Caco-2 (cell line): ENCODE results near the gene ANO10. TPM values are rescaled to one million over a fixed set of nuclear protein-coding genes. Genes with fewer than 3 reads are reported as not detected.

Source experiments
- BruUV-seq: library from RNA; stranded (reverse); fragments of 400-500 nt; replicated peaks from 2 replicates; lab custom pipeline; 2021; lab: Mats Ljungman, UMichigan
- CTCF ChIA-PET: fragments of 300-600 bp; sonication (Branson Sonifier 250); formaldehyde crosslinking; loops from one replicate; lab custom pipeline; 2022; ENCODE audit warnings: antibody characterized with exemption; lab: Charles Lee
- POLR2A ChIA-PET: fragments of 300-600 bp; sonication (Branson Sonifier 250); formaldehyde crosslinking; loops from one replicate; lab custom pipeline; 2022; ENCODE audit warnings: antibody characterized with exemption; lab: Charles Lee
- DNase-seq, 2 experiments: peaks; one replicate each; pipeline versions ENCODE4 v3.0.0 to v3.0.0-alpha.2; 2020 to 2022
- H3K27me3 ChIP-seq: replicated peaks from 2 replicates; pipeline ENCODE4 v1.6.0; 2011; ENCODE audit warnings: low read length; ENCODE audit not compliant: control insufficient read depth, insufficient read depth
- H3K36me3 ChIP-seq: 2 replicates; pipeline ENCODE4 v1.5.1; 2011; ENCODE audit warnings: low read length; ENCODE audit not compliant: control insufficient read depth, insufficient read depth
- H3K4me1 ChIP-seq: fragments of 250-450 bp; sonication (Bioruptor Pico); 2 replicates; pipeline ENCODE4 v1.5.1; 2020; ENCODE audit warnings: mild to moderate bottlenecking
- H3K4me3 ChIP-seq: 2 replicates; pipeline ENCODE4 v1.5.1; 2011; ENCODE audit warnings: low read depth, mild to moderate bottlenecking, control low read depth, low read length
- H3K9me3 ChIP-seq: fragments of 250-450 bp; sonication (Bioruptor Pico); 2 replicates; pipeline ENCODE4 v1.5.1; 2020; ENCODE audit warnings: mild to moderate bottlenecking, moderate library complexity
- H3K27ac Mint-ChIP-seq: one replicate; pipeline ENCODE4 v1.8.0; 2022; ENCODE audit warnings: mixed read lengths; ENCODE audit not compliant: unreplicated experiment
- H3K27me3 Mint-ChIP-seq: one replicate; pipeline ENCODE4 v1.8.0; 2022; ENCODE audit warnings: mixed read lengths; ENCODE audit not compliant: insufficient read depth, unreplicated experiment
- H3K36me3 Mint-ChIP-seq: one replicate; pipeline ENCODE4 v1.8.0; 2022; ENCODE audit warnings: mild to moderate bottlenecking, mixed read lengths; ENCODE audit not compliant: insufficient read depth, unreplicated experiment
- H3K4me1 Mint-ChIP-seq: one replicate; pipeline ENCODE4 v1.8.0; 2022; ENCODE audit warnings: low read depth, mixed read lengths; ENCODE audit not compliant: unreplicated experiment
- H3K4me3 Mint-ChIP-seq: one replicate; pipeline ENCODE4 v1.8.0; 2022; ENCODE audit warnings: mild to moderate bottlenecking, moderate library complexity, mixed read lengths; ENCODE audit not compliant: unreplicated experiment
- H3K9me3 Mint-ChIP-seq: one replicate; pipeline ENCODE4 v1.8.0; 2022; ENCODE audit warnings: mixed read lengths; ENCODE audit not compliant: unreplicated experiment
- intact Hi-C: fragments of 100-400 bp; cut with micrococcal nuclease; formaldehyde crosslinking; loops from one replicate; pipeline ENCODE4 v1.10.0; 2022; ENCODE audit not compliant: unreplicated experiment
- total RNA-seq: library from RNA; stranded (reverse); gene quantifications from 2 replicates; pipeline ENCODE4 v1.2.3, GENCODE V29; 2022
- TF ChIP-seq, protein P1 (sequence below), 2 experiments: fragments of 200-600 bp in 1 of 2; IDR thresholded peaks; 1 replicate in 1 of 2; 2 replicates in 1 of 2; pipeline versions ENCODE4 v1.5.1 to v1.8.0; 2011 to 2022; ENCODE audit warnings: antibody characterized with exemption in 1 of 2, control low read depth in 1 of 2, inconsistent platforms in 1 of 2, low read depth in 1 of 2, low read length in 1 of 2, mild to moderate bottlenecking in 1 of 2, moderate library complexity in 1 of 2; ENCODE audit not compliant: insufficient read depth in 1 of 2, severe bottlenecking in 1 of 2, unreplicated experiment in 1 of 2

ANO10 gene
- total RNA-seq, 1 experiment from 2014 or later: 24.1 TPM

DNA sequence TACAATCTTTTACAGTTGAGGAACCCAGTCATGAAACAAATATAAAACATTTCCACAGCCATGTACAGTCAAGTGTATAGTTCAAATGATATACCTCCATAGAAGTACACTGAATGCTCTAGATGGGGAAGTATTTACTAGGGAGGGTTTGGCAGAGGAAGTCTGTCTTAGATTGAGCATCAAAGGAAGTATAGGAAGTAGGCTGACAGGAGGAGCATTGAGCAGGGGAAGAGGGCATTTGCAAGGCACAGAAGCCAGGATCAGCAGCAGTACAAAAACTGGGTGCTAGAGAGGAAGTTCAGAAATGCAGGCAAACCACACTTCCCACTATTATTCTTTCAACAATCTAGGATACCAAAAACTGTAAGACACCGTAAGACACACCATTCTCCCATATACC, 122.6 kb downstream of the ANO10 start:
- Mint-ChIP-seq H3K27ac (no peak overlapping the region), H3K9me3 (no peaks in the 10 kb centered on the region), H3K4me3 (no peak overlapping the region), H3K4me1 (no peaks in the 10 kb centered on the region), H3K36me3 (peaks cover 6% of the 10 kb centered on the region), H3K27me3 (no peaks in the 10 kb centered on the region)
- H3K9me3 ChIP-seq: no peaks in the 10 kb centered on the region
- no peak for DNase-seq
- CTCF ChIA-PET: no interaction called here
- intact Hi-C loops: no loop called here
- H3K36me3 ChIP-seq: no peaks in the 10 kb centered on the region
- no peaks in the 10 kb centered on the region for H3K27me3 ChIP-seq
- H3K4me1 ChIP-seq: no peaks in the 10 kb centered on the region
- TF ChIP-seq, protein P1, sequence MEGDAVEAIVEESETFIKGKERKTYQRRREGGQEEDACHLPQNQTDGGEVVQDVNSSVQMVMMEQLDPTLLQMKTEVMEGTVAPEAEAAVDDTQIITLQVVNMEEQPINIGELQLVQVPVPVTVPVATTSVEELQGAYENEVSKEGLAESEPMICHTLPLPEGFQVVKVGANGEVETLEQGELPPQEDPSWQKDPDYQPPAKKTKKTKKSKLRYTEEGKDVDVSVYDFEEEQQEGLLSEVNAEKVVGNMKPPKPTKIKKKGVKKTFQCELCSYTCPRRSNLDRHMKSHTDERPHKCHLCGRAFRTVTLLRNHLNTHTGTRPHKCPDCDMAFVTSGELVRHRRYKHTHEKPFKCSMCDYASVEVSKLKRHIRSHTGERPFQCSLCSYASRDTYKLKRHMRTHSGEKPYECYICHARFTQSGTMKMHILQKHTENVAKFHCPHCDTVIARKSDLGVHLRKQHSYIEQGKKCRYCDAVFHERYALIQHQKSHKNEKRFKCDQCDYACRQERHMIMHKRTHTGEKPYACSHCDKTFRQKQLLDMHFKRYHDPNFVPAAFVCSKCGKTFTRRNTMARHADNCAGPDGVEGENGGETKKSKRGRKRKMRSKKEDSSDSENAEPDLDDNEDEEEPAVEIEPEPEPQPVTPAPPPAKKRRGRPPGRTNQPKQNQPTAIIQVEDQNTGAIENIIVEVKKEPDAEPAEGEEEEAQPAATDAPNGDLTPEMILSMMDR (IDR thresholded peaks at IDR 0.05; ENCODE audit: insufficient read depth in 1 of 2, low read depth in 1 of 2, low read length in 1 of 2, severe bottlenecking in 1 of 2, unreplicated experiment in 1 of 2): no peak
- H3K4me3 ChIP-seq: no peak overlapping the region
- POLR2A ChIA-PET: no interaction called here
- BruUV-seq: no TSS peak

DNA sequence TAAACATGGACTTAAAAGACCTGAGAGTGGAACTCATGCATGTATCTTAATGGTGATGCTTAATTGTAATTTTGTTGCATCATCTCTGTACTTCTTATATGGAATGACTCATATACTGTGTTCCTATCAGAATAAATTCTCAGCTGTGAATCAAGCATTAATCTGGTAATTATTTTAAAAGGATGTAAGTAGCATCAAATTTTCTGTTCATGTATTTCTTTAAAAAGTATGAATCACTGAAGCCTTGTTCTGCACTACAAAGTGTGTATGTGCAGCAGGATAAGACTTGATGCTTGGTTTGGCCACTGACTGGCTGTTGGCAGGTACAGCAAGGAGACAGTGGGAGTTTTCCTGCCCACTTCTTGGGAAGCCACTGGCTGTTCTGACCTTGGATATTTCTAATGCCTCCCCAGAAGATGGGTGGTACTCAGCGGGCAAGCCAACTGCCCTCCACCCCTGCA, 123.9 kb downstream of the ANO10 start:
- BruUV-seq: no TSS peak
- H3K27ac Mint-ChIP-seq: no peak overlapping the region

DNA sequence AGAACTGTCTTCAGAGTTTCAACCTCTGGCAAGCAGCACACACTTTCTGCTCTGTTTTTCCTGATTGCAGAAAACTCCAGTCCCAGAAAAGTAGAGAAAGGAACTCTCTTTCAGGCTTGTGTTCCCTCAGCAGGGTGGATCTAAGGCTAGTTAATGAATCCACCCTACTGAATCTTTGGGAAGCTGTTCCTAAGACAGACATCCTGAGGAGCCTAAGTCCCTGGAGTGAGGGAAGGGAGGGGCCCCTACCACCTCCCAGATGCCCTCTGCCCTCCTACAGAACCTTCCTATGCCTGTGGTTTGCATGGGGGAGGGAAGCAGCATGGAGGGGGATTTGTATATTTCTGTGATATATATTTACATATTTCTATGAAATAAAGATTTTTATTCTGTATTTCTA, 124.4 kb downstream of the ANO10 start:
- no peak overlapping the region for H3K4me3 ChIP-seq
- peaks cover 6% of the 10 kb centered on the region for H3K36me3 Mint-ChIP-seq
- no peaks in the 10 kb centered on the region for H3K9me3 ChIP-seq
- intact Hi-C loops: no loop called here
- ChIA-PET CTCF (no interaction called here), POLR2A (no interaction called here)
- DNase-seq: no peak
- no TSS peak for BruUV-seq
- no peaks in the 10 kb centered on the region for H3K9me3 Mint-ChIP-seq
- H3K4me1 ChIP-seq: no peaks in the 10 kb centered on the region
- H3K36me3 ChIP-seq: no peaks in the 10 kb centered on the region
- H3K27me3 Mint-ChIP-seq: no peaks in the 10 kb centered on the region
- H3K4me3 Mint-ChIP-seq: no peak overlapping the region
- no peaks in the 10 kb centered on the region for H3K4me1 Mint-ChIP-seq
- H3K27me3 ChIP-seq: no peaks in the 10 kb centered on the region
- TF ChIP-seq, protein P1 (IDR thresholded peaks at IDR 0.05; ENCODE audit: insufficient read depth in 1 of 2, low read depth in 1 of 2, low read length in 1 of 2, severe bottlenecking in 1 of 2, unreplicated experiment in 1 of 2): no peak
- H3K27ac Mint-ChIP-seq: no peak overlapping the region

More for the DNA sequence above, 123.9 kb downstream of the ANO10 start:
- ChIA-PET POLR2A (no interaction called here), CTCF (no interaction called here)
- Mint-ChIP-seq H3K4me3 (no peak overlapping the region), H3K9me3 (no peaks in the 10 kb centered on the region), H3K27me3 (no peaks in the 10 kb centered on the region), H3K4me1 (no peaks in the 10 kb centered on the region), H3K36me3 (peaks cover 6% of the 10 kb centered on the region)
- intact Hi-C loops: no loop called here
- Histone ChIP-seq H3K9me3 (no peaks in the 10 kb centered on the region), H3K27me3 (no peaks in the 10 kb centered on the region), H3K4me1 (no peaks in the 10 kb centered on the region), H3K36me3 (no peaks in the 10 kb centered on the region), H3K4me3 (no peak overlapping the region)
- DNase-seq: no peak
- TF ChIP-seq, protein P1 (IDR thresholded peaks at IDR 0.05; ENCODE audit: insufficient read depth in 1 of 2, low read depth in 1 of 2, low read length in 1 of 2, severe bottlenecking in 1 of 2, unreplicated experiment in 1 of 2): no peak
